GM12878 (cell line): Measurements from ENCODE around the gene DAB2. TPM values are rescaled to one million over a fixed set of nuclear protein-coding genes. Genes with fewer than 3 reads are reported as not detected.

Experiments
- polyA plus RNA-seq, 11 experiments: library from polyadenylated mRNA; depleted of rRNA in 4 of 11; unstranded in 6 of 11; stranded (reverse) in 5 of 11; fragments of >200 nt; fragmentation: Nextera tagmentation in 4 of 11; fragmentation: Illumina TruSeq in 1 of 11; extraction: Ambion mirVana in 4 of 11; extraction: Trizol in 1 of 11; gene quantifications; 1 replicate in 1 of 11; 2 replicates in 10 of 11; pipeline versions ENCODE4 v1.2.1 to v1.2.3, GENCODE V29; 2011 to 2016; ENCODE audit warnings: inconsistent platforms in 2 of 11, missing spikeins in 2 of 11, low read depth in 1 of 11
- total RNA-seq, 4 experiments: library from RNA; depleted of rRNA in 3 of 4; stranded (reverse); fragments of >200 nt in 3 of 4; fragmentation: Illumina TruSeq in 1 of 4; extraction: Trizol in 1 of 4; gene quantifications; 2 replicates each; pipeline versions ENCODE4 v1.2.1 to v1.2.3, GENCODE V29; 2013 to 2021

The DAB2 gene
- total and polyA plus RNA-seq, 10 of the 15 experiments (the other 5 are each of a cell fraction or from before 2014, with no cell fraction given) = 0.05 to 0.23 (median 0.11) TPM; not detected in 7

Other genes with a start within 250 kb of the DAB2 start
- gene FYB1, start 205.4 kb downstream of the DAB2 start, total RNA-seq (2014; rRNA removed) = 0.06 and 0.27 TPM in 2 replicates
- 0.40 and 0.55 TPM in 2 replicates for gene FYB1, start 205.4 kb downstream of the DAB2 start, total RNA-seq (2014; rRNA removed; fragmentation: Illumina TruSeq; extraction: Trizol)
- 0.26 and 0.56 TPM in 2 replicates for gene FYB1, start 205.4 kb downstream of the DAB2 start, total RNA-seq (2021)
- gene FYB1, start 205.4 kb downstream of the DAB2 start, polyA plus RNA-seq (2011; rRNA removed) = 4.3 and 5.8 TPM in 2 replicates
- 0.10 and 0.18 TPM in 2 replicates for gene FYB1, start 205.4 kb downstream of the DAB2 start, polyA plus RNA-seq (2014; fragmentation: Illumina TruSeq; extraction: Trizol)
- under 1 TPM; 0.24 to 0.92 TPM for gene FYB1, start 205.4 kb downstream of the DAB2 start, polyA plus RNA-seq (2014; fragmentation: Nextera tagmentation; extraction: Ambion mirVana)
- 0.05 and 0.17 TPM in 2 replicates for gene FYB1, start 205.4 kb downstream of the DAB2 start, polyA plus RNA-seq (2014; rRNA removed)
- not detected for gene FYB1, start 205.4 kb downstream of the DAB2 start, polyA plus RNA-seq (2016; fragmentation: Nextera tagmentation; extraction: Ambion mirVana)
- gene C9, start 60.5 kb downstream of the DAB2 start, total RNA-seq (2014; rRNA removed) = not detected in 2 replicates
- not detected in 2 replicates for gene C9, start 60.5 kb downstream of the DAB2 start, total RNA-seq (2014; rRNA removed; fragmentation: Illumina TruSeq; extraction: Trizol)
- 0.13 and 0.54 TPM in 2 replicates for gene C9, start 60.5 kb downstream of the DAB2 start, total RNA-seq (2021)
- not detected in 2 replicates for gene C9, start 60.5 kb downstream of the DAB2 start, polyA plus RNA-seq (2011; rRNA removed)
- gene C9, start 60.5 kb downstream of the DAB2 start, polyA plus RNA-seq (2014; fragmentation: Illumina TruSeq; extraction: Trizol) = not detected in 2 replicates
- not detected for gene C9, start 60.5 kb downstream of the DAB2 start, polyA plus RNA-seq (2014; fragmentation: Nextera tagmentation; extraction: Ambion mirVana)
- not detected in 2 replicates for gene C9, start 60.5 kb downstream of the DAB2 start, polyA plus RNA-seq (2014; rRNA removed)
- not detected for gene C9, start 60.5 kb downstream of the DAB2 start, polyA plus RNA-seq (2016; fragmentation: Nextera tagmentation; extraction: Ambion mirVana)